BE2C (cell line): ENCODE results near the gene CTBP1.

Experiments used
- DNase-seq: peaks from one replicate; pipeline ENCODE4 v3.0.0-alpha.2; 2020
- H3K27me3 ChIP-seq: fragments of 250-450 bp; sonication (Bioruptor Pico); 2 replicates; pipeline ENCODE4 v1.5.1; 2020; ENCODE audit warnings: mild to moderate bottlenecking
- H3K36me3 ChIP-seq: fragments of 250-450 bp; sonication (Bioruptor Pico); 2 replicates; pipeline ENCODE4 v1.5.1; 2020; ENCODE audit warnings: mild to moderate bottlenecking
- H3K4me1 ChIP-seq: fragments of 250-450 bp; sonication (Bioruptor Pico); 2 replicates; pipeline ENCODE4 v1.5.1; 2020
- H3K4me3 ChIP-seq: 2 replicates; pipeline ENCODE4 v1.5.1; 2011; ENCODE audit warnings: low read depth, low read length
- H3K9me3 ChIP-seq: fragments of 250-450 bp; sonication (Bioruptor Pico); 2 replicates; pipeline ENCODE4 v1.5.1; 2020
- CTCF ChIP-seq: IDR thresholded peaks from 2 replicates; pipeline ENCODE4 v1.5.1; 2012; ENCODE audit warnings: mild to moderate bottlenecking, low read depth, low read length

The CTBP1 gene

GRCh38 chr4:1276984-1277383 lies 28.1 kb upstream of the CTBP1 start:
- no peak for TF ChIP-seq CTCF
- Histone ChIP-seq H3K4me1 (no peaks in the 10 kb centered on the region), H3K27me3 (no peaks in the 10 kb centered on the region), H3K4me3 (no peak overlapping the region), H3K36me3 (no peaks in the 10 kb centered on the region), H3K9me3 (no peaks in the 10 kb centered on the region)
- DNase-seq: no peak

DNA sequence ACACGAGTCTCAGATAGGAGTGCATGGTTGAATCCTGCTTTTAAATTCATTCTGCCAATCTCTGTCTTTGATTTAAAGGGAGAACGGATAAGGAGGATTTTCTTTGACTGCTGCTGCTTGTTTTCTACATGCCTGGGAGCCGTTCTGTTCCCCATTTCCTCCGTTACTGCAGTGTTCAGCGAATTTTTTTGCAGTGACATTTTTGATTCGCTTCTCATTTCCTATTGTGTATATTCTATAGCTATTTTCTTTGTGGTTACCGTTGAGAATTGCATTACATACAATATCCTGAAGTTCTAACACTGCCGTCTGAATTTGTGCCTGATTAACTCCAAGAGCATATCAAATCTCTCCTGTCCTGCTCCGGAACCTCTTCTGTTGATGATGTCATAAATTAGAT lies 25.9 kb upstream of the CTBP1 start:
- H3K9me3 ChIP-seq: no peaks in the 10 kb centered on the region
- DNase-seq: no peak
- no peaks in the 10 kb centered on the region for H3K27me3 ChIP-seq
- no peaks in the 10 kb centered on the region for H3K36me3 ChIP-seq
- no peak for TF ChIP-seq CTCF
- no peak overlapping the region for H3K4me3 ChIP-seq
- no peaks in the 10 kb centered on the region for H3K4me1 ChIP-seq

DNA sequence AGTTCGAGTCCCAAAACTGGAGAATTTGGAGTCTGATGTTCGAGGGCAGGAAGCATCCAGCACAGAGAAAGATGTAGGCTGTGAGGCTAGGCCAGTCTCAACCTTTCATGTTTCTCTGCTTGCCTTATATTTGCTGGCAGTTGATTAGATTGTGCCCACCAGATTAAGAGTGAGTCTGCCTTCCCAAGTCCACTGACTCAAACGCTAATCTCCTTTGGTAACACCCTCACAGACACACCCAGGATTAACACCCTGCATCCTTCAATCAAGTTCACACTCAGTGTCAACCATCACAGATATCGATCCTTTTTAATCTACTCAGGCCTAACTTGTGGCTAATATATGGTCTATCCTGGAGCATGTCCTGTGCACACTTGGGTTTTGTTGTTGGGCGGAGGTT lies 22.8 kb upstream of the CTBP1 start:
- Histone ChIP-seq H3K4me1 (no peaks in the 10 kb centered on the region), H3K36me3 (no peaks in the 10 kb centered on the region), H3K27me3 (no peaks in the 10 kb centered on the region), H3K4me3 (no peak overlapping the region), H3K9me3 (no peaks in the 10 kb centered on the region)
- TF ChIP-seq CTCF: no peak
- DNase-seq: no peak

GRCh38 chr4:1269209-1269608 lies 20.3 kb upstream of the CTBP1 start:
- H3K4me1 ChIP-seq: no peaks in the 10 kb centered on the region
- no peaks in the 10 kb centered on the region for H3K36me3 ChIP-seq
- H3K9me3 ChIP-seq: no peaks in the 10 kb centered on the region
- H3K27me3 ChIP-seq: no peaks in the 10 kb centered on the region
- no peak overlapping the region for H3K4me3 ChIP-seq
- DNase-seq: no peak
- TF ChIP-seq CTCF: no peak

- Histone ChIP-seq H3K36me3 (no peaks in the 10 kb centered on the region), H3K4me3 (no peak overlapping the region), H3K4me1 (no peaks in the 10 kb centered on the region), H3K27me3 (no peaks in the 10 kb centered on the region), H3K9me3 (no peaks in the 10 kb centered on the region)
- TF ChIP-seq CTCF: no peak
- DNase-seq: no peak
Measured at GRCh38 chr4:1266881-1267763, 18.2 kb upstream of the CTBP1 start.

DNA sequence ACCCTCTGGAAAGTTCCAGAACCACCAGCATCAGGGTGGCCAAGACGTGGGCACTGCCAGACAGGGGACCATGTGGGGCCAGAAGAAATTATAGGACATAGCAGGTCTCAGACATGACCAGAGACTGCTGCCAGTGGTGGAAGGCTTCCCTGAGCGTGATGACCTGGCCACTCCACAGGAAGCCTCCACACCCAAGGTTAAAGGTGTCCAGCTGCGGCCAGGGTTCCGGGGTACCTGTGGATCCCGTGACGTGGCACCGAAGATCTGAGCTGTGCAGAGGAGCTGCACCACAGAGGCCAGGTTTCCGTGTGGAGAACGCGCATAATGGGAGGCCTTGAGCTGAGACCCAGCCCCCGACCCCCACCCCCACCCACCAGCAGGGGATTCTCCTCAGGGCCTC lies 16.4 kb upstream of the CTBP1 start:
- no peak overlapping the region for H3K4me3 ChIP-seq
- H3K4me1 ChIP-seq: no peaks in the 10 kb centered on the region
- H3K9me3 ChIP-seq: no peaks in the 10 kb centered on the region
- H3K27me3 ChIP-seq: no peaks in the 10 kb centered on the region
- no peaks in the 10 kb centered on the region for H3K36me3 ChIP-seq
- DNase-seq: no peak
- TF ChIP-seq CTCF: no peak
